ENCODE results near the gene NR2F2.

Gene NR2F2

DNA sequence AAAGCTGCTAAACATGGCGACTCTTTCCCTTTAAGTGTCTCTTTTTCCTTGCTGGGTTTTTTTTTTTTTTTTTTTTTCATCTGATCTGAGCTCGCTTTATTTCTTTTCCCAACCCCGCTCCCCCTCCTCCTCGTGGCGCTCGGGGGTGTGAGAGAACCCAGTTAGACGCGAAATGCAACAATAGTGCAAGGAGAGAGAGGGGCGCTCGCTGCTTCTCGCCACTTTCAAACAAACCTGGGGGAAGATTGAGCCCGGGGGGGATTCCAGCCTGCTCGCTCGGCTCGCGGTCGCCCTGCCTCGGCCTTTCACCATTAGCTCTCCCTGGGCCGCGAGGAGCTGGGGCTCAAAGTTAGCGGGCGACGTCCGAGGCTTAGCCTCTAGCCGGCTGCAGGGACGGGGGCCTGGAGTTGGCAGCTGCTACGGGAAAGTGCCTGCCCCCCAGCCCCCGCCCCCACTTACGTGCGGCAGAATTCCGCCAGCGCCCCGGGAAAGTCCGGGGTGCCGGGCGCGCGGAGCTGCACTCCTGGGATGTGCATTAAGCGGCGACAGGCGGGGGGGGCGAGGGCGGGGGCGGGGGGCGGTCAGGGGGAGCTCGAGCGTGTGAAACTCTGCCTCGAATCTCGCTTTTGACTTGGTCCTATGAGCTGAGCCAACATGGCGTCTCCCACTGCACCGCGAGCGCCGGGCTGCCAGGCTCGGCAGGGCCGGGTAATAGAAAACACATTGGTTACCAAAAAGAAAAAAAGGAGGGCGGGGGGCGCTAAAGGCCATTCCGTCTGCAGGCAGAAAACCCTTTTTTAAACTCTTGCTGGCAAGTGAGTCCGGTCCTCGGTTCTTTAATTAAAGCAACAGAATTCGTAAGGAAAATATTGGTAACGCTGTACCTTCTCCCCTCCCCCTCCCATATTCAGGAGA, 10.4 kb downstream of the NR2F2 start:
- no peak for DNase-seq (ENCODE audit: insufficient read length, low spot score)
- FAIRE-seq, result no peak
- TF ChIP-seq, protein P1, sequence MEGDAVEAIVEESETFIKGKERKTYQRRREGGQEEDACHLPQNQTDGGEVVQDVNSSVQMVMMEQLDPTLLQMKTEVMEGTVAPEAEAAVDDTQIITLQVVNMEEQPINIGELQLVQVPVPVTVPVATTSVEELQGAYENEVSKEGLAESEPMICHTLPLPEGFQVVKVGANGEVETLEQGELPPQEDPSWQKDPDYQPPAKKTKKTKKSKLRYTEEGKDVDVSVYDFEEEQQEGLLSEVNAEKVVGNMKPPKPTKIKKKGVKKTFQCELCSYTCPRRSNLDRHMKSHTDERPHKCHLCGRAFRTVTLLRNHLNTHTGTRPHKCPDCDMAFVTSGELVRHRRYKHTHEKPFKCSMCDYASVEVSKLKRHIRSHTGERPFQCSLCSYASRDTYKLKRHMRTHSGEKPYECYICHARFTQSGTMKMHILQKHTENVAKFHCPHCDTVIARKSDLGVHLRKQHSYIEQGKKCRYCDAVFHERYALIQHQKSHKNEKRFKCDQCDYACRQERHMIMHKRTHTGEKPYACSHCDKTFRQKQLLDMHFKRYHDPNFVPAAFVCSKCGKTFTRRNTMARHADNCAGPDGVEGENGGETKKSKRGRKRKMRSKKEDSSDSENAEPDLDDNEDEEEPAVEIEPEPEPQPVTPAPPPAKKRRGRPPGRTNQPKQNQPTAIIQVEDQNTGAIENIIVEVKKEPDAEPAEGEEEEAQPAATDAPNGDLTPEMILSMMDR (IDR thresholded peaks at IDR 0.05; ENCODE audit: insufficient read depth, missing control alignments), result no peak

DNA sequence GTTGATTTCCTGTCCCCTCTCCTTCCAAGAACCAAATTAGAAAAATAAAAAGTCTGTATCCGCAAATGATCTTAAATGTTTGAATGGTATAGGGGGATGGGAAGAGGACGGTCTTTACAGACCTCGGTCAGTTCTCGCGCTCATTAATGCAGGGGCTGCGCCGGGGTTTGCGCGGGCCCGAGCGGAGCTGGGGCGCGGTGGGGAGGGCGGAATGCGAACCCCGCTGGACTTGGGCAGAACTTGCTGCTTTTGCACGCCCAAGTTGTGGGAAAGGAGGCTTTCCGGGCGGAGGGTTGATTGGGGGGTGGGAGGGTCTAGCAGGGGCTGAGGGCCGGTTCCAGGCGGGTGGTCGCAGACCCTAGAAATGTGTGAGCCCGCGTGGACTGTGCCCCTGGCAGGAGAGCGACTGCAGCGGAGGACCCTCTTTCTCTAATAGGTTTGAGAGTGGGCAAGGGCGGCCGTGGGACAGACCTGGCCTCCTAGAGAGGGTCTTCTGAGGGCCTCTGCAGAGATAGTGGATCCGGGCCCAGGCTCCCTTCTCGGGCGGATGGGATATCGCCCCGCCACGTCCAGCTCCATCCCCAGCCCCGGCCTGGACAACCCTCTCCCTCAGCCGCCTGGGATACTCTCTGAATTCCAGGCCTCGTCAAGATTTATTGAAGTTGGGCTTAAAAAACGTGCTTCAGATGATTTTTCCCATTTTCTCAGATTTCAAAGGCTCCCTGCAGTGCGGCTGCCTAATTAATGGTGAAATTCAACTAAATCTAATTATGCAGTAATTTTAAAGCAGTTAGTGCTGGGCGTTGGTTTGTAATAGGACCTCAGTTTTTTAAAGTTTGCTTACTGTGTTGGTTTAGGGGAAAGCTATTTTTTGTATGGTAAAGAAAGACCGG, 11.3 kb downstream of the NR2F2 start:
- TF ChIP-seq, protein P1 (IDR thresholded peaks at IDR 0.05; ENCODE audit: insufficient read depth, missing control alignments), result no peak
- DNase-seq (ENCODE audit: insufficient read length, low spot score), result no peak
- FAIRE-seq, result no peak

DNA sequence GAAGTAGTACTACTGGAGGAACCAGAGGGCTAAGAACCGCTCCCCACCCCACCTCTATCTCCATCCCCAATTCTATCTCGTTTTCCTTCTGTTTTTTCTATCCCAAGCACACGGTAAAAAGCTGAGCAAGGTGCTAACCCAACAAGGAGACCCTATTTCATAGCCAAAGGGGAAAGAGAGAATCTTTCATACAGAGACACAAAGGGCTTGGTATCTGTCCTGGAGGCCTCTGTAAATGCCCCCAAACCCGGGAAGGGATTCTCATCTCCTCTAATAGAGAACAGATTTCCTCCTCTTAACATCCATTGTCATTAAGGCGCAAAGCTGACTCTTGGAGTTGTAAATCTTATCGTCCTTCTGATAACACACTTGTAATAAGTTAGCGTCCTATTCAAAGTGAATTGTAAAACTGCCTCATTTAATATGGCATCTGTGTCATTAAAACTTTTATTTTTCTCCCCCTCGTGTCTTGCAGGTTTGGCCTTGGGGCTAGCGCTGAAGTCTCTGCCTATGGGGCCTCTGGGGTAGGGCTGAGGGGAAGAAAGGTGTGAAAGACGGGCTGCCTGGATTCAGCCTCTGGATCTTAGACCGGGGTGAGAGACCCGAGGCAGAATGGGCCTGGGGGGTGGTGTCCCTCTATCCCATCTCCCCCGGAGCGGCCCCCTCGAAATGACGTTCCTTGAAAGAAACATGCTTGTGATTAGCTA, 12.1 kb downstream of the NR2F2 start:
- TF ChIP-seq, protein P1 (IDR thresholded peaks at IDR 0.05; ENCODE audit: insufficient read depth, missing control alignments), result no peak
- no peak for FAIRE-seq
- DNase-seq (ENCODE audit: insufficient read length, low spot score), result no peak

DNA sequence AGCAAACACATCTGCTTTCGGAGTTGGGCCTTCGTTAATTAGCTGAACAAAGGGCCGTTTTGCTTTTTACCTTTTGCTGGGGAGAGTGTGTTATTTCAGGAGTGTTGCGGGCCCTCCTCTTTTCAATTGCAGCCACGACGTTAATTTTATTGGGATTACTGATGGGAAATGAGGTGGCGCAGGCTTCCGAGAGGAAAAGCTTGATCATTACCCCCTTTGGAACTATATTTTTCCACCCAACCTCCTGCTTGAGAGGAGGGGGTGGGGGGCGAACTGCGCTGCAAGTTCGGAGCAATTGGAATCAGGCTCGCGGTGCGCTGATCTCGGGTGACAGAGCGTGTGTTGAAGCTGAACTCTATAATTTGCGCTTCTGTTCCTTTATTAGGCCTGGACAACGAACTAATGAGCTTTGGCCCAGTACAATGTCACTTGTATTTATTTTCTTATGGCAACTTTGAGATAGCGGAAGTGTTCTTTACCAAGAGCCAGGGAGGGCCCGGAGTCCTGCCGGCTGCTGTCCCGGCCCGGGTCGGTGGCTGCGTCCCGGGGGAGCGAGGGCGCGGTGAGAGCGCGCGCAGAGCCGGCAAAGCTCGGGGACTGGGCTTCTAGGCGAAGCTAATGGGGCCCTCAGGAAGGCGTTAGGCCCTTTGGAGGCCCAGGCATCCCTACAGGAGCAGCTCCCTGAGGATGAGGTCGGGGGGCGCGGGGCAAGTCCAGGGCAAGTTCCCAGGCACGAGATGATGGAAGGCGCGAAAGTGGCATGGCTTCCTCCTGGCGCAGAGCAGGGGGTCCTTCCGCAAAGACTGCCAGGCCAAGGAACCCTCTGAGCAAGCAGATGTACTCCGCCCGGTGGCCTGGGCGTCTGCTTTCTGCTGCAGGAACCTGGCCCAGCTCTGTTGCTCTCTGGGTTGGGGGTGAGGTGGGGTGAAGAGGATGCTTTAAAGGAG, 12.9 kb downstream of the NR2F2 start:
- FAIRE-seq, result no peak
- TF ChIP-seq, protein P1 (IDR thresholded peaks at IDR 0.05; ENCODE audit: insufficient read depth, missing control alignments), result no peak
- DNase-seq (ENCODE audit: insufficient read length, low spot score), result no peak

DNA sequence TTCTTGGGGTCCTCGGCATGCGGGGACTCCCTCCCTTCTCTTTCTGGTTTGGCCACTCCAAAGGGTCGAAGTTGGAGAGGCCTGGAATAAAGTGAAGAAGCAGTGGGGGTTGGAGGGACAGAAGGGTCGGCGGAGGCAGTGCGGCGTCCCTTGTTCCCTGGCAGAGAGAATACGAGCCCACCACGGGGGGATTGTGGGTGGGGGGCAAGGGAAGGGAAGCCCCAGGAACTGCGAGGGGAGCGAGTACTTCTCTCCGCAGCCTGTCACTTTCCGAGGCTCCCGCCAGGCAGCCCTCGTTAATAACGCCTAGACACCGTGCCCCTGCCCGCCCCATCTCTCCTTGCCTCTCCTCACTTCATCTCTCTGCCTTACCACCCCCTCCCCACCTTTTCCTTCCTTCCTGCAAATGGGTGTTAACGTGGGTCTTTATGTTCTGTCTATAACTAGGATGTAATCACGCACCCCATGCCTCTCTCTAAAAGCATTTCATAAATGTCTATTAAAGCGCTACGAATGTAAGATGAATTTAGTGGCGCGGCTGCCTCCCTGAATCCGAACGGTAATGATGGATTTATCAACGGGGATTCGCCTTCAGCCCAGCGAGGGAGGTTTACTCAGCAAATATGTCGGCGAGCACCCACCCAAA, 13.7 kb downstream of the NR2F2 start:
- TF ChIP-seq, protein P1 (IDR thresholded peaks at IDR 0.05; ENCODE audit: insufficient read depth, missing control alignments), result no peak
- DNase-seq (ENCODE audit: insufficient read length, low spot score) (no peak), FAIRE-seq (no peak)

Measured in D721Med (cell line).